SU-DHL-6 (cell line): ENCODE results near the gene ASGR2.

Source experiments
- EZH2phosphoT487 ChIP-seq: fragments of 200-600 bp; sonication (generic), shearing (Covaris generic); conservative IDR thresholded peaks from 2 replicates; pipeline ENCODE4 v1.6.1; 2018; ENCODE audit warnings: mild to moderate bottlenecking, antibody characterized with exemption, low read length, moderate library complexity, mixed read lengths
- TF ChIP-seq, protein P1 (sequence below): fragments of 200-600 bp; sonication (generic); IDR thresholded peaks from one replicate; pipeline ENCODE4 v1.5.1; 2017; ENCODE audit warnings: antibody characterized with exemption, mild to moderate bottlenecking, low read length, moderate library complexity; ENCODE audit not compliant: insufficient read depth, poor library complexity, severe bottlenecking

DNA sequence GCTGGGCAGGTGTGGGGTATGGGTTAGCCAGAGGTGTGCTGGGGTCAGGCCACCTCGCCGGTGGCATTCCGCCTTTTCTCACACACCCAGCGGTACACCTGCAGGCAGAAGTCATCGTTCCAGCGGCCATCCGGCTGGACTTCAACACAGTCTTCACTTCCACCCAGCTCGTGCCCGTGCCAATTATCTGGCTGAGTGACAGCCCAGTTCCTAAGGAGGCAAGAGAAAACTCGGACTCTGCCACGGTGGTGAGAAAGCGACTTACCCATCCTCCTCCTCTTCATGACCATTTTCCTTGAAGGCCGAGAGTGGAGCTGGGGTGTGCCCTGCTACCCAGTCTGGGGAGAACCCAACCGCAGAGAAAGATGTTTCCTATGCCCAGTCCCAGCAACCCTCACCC lies 13.1 kb downstream of the ASGR2 start:
- TF ChIP-seq, protein P1, sequence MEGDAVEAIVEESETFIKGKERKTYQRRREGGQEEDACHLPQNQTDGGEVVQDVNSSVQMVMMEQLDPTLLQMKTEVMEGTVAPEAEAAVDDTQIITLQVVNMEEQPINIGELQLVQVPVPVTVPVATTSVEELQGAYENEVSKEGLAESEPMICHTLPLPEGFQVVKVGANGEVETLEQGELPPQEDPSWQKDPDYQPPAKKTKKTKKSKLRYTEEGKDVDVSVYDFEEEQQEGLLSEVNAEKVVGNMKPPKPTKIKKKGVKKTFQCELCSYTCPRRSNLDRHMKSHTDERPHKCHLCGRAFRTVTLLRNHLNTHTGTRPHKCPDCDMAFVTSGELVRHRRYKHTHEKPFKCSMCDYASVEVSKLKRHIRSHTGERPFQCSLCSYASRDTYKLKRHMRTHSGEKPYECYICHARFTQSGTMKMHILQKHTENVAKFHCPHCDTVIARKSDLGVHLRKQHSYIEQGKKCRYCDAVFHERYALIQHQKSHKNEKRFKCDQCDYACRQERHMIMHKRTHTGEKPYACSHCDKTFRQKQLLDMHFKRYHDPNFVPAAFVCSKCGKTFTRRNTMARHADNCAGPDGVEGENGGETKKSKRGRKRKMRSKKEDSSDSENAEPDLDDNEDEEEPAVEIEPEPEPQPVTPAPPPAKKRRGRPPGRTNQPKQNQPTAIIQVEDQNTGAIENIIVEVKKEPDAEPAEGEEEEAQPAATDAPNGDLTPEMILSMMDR, result no peak
- no peak for TF ChIP-seq EZH2phosphoT487
